HEK293 (cell line): ENCODE measurements around the gene RAP1B.

Experiments
- CTCF ChIA-PET: fragments of 350-600 bp; formaldehyde crosslinking; extraction: SDS; loops from one replicate; lab custom pipeline; 2021; ENCODE audit warnings: antibody characterized with exemption; lab: Yijun Ruan, JAX
- POLR2A ChIA-PET: fragments of 300-600 bp; formaldehyde crosslinking; extraction: SDS; loops from one replicate; lab custom pipeline; 2020; ENCODE audit warnings: antibody characterized with exemption, inconsistent platforms; lab: Yijun Ruan, JAX
- H3K27ac ChIP-seq: fragments of 200-500 bp; sonication (Bioruptor generic); 2 replicates; pipeline ENCODE4 v1.5.1; 2014; ENCODE audit warnings: low read depth, low read length, control low read depth, inconsistent platforms; ENCODE audit errors: extremely low read depth
- H3K36me3 ChIP-seq, 2 experiments: fragments of 200-500 bp in 1 of 2; sonication (Bioruptor generic) in 1 of 2; 1 replicate in 1 of 2; 2 replicates in 1 of 2; pipeline ENCODE4 v1.5.1; 2014 to 2017; ENCODE audit warnings: inconsistent platforms in 2 of 2, low read length in 2 of 2; ENCODE audit not compliant: control insufficient read depth in 2 of 2, insufficient read depth in 1 of 2
- H3K4me1 ChIP-seq: fragments of 200-500 bp; sonication (Bioruptor generic); 2 replicates; pipeline ENCODE4 v1.5.1; 2014; ENCODE audit warnings: mild to moderate bottlenecking, low read length, inconsistent platforms; ENCODE audit not compliant: control insufficient read depth, insufficient read depth
- H3K4me3 ChIP-seq: 2 replicates; pipeline ENCODE4 v1.5.1; 2011; ENCODE audit warnings: low read depth, mild to moderate bottlenecking, control low read depth, low read length, moderate library complexity
- H3K9me3 ChIP-seq: fragments of 200-500 bp; sonication (Bioruptor generic); 2 replicates; pipeline ENCODE4 v1.5.1; 2014; ENCODE audit warnings: low read depth, low read length, inconsistent platforms; ENCODE audit not compliant: control insufficient read depth, insufficient read depth
- SETDB1 ChIP-seq: IDR thresholded peaks from one replicate; pipeline ENCODE4 v1.6.1; 2017; ENCODE audit warnings: mild to moderate bottlenecking, low read length, moderate library complexity, mixed read lengths; ENCODE audit not compliant: insufficient read length
- TRIM28 ChIP-seq: IDR thresholded peaks from 2 replicates; pipeline ENCODE4 v1.6.1; 2011; ENCODE audit warnings: low read length, control low read depth, borderline replicate concordance
- ZBTB7A ChIP-seq: fragments of 450-650 bp; formaldehyde crosslinking; IDR thresholded peaks from 2 replicates; pipeline ENCODE4 v1.5.1; 2016; ENCODE audit warnings: low read depth, missing biosample characterization, missing genetic modification characterization
- ZNF133 ChIP-seq: fragments of 450-650 bp; formaldehyde crosslinking; IDR thresholded peaks from 2 replicates; pipeline ENCODE4 v1.5.1; 2016; ENCODE audit warnings: missing biosample characterization, missing genetic modification characterization
- ZNF138 ChIP-seq: fragments of 450-650 bp; formaldehyde crosslinking; IDR thresholded peaks from 2 replicates; pipeline ENCODE4 v1.5.1; 2016; ENCODE audit warnings: missing biosample characterization, missing genetic modification characterization, borderline replicate concordance
- ZNF148 ChIP-seq: fragments of 450-650 bp; formaldehyde crosslinking; IDR thresholded peaks from 2 replicates; pipeline ENCODE4 v1.5.0; 2017; ENCODE audit warnings: missing biosample characterization, missing genetic modification characterization, borderline replicate concordance
- ZNF184 ChIP-seq: fragments of 450-650 bp; IDR thresholded peaks from 2 replicates; pipeline ENCODE4 v1.5.1; 2018; ENCODE audit warnings: missing biosample characterization, mild to moderate bottlenecking, missing genetic modification characterization
- ZNF23 ChIP-seq: fragments of 450-650 bp; formaldehyde crosslinking; IDR thresholded peaks from 2 replicates; pipeline ENCODE4 v1.5.1; 2016; ENCODE audit warnings: missing biosample characterization, missing genetic modification characterization, borderline replicate concordance
- ZNF416 ChIP-seq: fragments of 450-650 bp; formaldehyde crosslinking; IDR thresholded peaks from 2 replicates; pipeline ENCODE4 v1.5.1; 2016; ENCODE audit warnings: missing biosample characterization, missing genetic modification characterization
- ZNF514 ChIP-seq: fragments of 450-650 bp; formaldehyde crosslinking; IDR thresholded peaks from 2 replicates; pipeline ENCODE4 v1.5.1; 2016; ENCODE audit warnings: missing biosample characterization, missing genetic modification characterization
- ZNF549 ChIP-seq: fragments of 450-650 bp; IDR thresholded peaks from 2 replicates; pipeline ENCODE4 v1.5.1; 2018; ENCODE audit warnings: missing biosample characterization, missing genetic modification characterization, mild to moderate bottlenecking, inconsistent platforms, moderate library complexity
- ZNF561 ChIP-seq: fragments of 450-650 bp; IDR thresholded peaks from 2 replicates; pipeline ENCODE4 v1.5.1; 2018; ENCODE audit warnings: missing biosample characterization, missing genetic modification characterization, borderline replicate concordance
- ZNF660 ChIP-seq: fragments of 450-650 bp; IDR thresholded peaks from 2 replicates; pipeline ENCODE4 v1.5.1; 2018; ENCODE audit warnings: missing biosample characterization, mild to moderate bottlenecking, missing genetic modification characterization
- ZNF776 ChIP-seq: fragments of 450-650 bp; formaldehyde crosslinking; IDR thresholded peaks from 2 replicates; pipeline ENCODE4 v1.5.0; 2017; ENCODE audit warnings: missing biosample characterization, missing genetic modification characterization, borderline replicate concordance
- ZNF843 ChIP-seq: fragments of 450-650 bp; formaldehyde crosslinking; IDR thresholded peaks from 2 replicates; pipeline ENCODE4 v1.5.1; 2016; ENCODE audit warnings: missing biosample characterization, missing genetic modification characterization
- ZXDB ChIP-seq: fragments of 450-650 bp; formaldehyde crosslinking; IDR thresholded peaks from 2 replicates; pipeline ENCODE4 v1.5.1; 2016; ENCODE audit warnings: missing biosample characterization, missing genetic modification characterization
- TF ChIP-seq, protein P1 (sequence below): fragments of 450-650 bp; formaldehyde crosslinking; IDR thresholded peaks from 2 replicates; pipeline ENCODE4 v1.5.1; 2017; ENCODE audit warnings: missing biosample characterization, missing genetic modification characterization
- TF ChIP-seq, protein P2 (sequence below): fragments of 450-650 bp; formaldehyde crosslinking; IDR thresholded peaks from 2 replicates; pipeline ENCODE4 v1.5.1; 2016; ENCODE audit warnings: missing biosample characterization, missing genetic modification characterization
- TF ChIP-seq, protein P3 (sequence below): fragments of 450-650 bp; formaldehyde crosslinking; IDR thresholded peaks from 2 replicates; pipeline ENCODE4 v1.5.1; 2016; ENCODE audit warnings: missing biosample characterization, missing genetic modification characterization

The RAP1B gene

GRCh38 chr12:68568922-68569569 is 41.7 kb upstream of the RAP1B start:
- Histone ChIP-seq H3K4me3 (no peak overlapping the region), H3K36me3 (no peaks in the 10 kb centered on the region), H3K27ac (no peak overlapping the region), H3K9me3 (no peaks in the 10 kb centered on the region), H3K4me1 (peaks cover 8% of the 10 kb centered on the region; the same call in 1 of the 2 replicates)
- TF ChIP-seq ZNF549 (tag by site-specific recombination) (no peak), ZXDB (tag by site-specific recombination) (no peak), ZNF148 (tag by site-specific recombination) (no peak), SETDB1 (no peak), ZNF561 (tag by site-specific recombination) (no peak), ZNF416 (tag by site-specific recombination) (no peak), ZNF184 (tag by site-specific recombination) (no peak), ZNF138 (tag by site-specific recombination) (no peak), ZNF133 (tag by site-specific recombination) (no peak), ZNF23 (tag by site-specific recombination) (no peak), ZNF660 (no peak), ZNF514 (tag by site-specific recombination) (no peak), ZNF843 (no peak)
- TF ChIP-seq, protein P1, sequence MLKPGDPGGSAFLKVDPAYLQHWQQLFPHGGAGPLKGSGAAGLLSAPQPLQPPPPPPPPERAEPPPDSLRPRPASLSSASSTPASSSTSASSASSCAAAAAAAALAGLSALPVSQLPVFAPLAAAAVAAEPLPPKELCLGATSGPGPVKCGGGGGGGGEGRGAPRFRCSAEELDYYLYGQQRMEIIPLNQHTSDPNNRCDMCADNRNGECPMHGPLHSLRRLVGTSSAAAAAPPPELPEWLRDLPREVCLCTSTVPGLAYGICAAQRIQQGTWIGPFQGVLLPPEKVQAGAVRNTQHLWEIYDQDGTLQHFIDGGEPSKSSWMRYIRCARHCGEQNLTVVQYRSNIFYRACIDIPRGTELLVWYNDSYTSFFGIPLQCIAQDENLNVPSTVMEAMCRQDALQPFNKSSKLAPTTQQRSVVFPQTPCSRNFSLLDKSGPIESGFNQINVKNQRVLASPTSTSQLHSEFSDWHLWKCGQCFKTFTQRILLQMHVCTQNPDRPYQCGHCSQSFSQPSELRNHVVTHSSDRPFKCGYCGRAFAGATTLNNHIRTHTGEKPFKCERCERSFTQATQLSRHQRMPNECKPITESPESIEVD: no peak
- TF ChIP-seq, protein P2, sequence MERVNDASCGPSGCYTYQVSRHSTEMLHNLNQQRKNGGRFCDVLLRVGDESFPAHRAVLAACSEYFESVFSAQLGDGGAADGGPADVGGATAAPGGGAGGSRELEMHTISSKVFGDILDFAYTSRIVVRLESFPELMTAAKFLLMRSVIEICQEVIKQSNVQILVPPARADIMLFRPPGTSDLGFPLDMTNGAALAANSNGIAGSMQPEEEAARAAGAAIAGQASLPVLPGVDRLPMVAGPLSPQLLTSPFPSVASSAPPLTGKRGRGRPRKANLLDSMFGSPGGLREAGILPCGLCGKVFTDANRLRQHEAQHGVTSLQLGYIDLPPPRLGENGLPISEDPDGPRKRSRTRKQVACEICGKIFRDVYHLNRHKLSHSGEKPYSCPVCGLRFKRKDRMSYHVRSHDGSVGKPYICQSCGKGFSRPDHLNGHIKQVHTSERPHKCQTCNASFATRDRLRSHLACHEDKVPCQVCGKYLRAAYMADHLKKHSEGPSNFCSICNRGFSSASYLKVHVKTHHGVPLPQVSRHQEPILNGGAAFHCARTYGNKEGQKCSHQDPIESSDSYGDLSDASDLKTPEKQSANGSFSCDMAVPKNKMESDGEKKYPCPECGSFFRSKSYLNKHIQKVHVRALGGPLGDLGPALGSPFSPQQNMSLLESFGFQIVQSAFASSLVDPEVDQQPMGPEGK (tag by site-specific recombination): no peak
- TF ChIP-seq, protein P3, sequence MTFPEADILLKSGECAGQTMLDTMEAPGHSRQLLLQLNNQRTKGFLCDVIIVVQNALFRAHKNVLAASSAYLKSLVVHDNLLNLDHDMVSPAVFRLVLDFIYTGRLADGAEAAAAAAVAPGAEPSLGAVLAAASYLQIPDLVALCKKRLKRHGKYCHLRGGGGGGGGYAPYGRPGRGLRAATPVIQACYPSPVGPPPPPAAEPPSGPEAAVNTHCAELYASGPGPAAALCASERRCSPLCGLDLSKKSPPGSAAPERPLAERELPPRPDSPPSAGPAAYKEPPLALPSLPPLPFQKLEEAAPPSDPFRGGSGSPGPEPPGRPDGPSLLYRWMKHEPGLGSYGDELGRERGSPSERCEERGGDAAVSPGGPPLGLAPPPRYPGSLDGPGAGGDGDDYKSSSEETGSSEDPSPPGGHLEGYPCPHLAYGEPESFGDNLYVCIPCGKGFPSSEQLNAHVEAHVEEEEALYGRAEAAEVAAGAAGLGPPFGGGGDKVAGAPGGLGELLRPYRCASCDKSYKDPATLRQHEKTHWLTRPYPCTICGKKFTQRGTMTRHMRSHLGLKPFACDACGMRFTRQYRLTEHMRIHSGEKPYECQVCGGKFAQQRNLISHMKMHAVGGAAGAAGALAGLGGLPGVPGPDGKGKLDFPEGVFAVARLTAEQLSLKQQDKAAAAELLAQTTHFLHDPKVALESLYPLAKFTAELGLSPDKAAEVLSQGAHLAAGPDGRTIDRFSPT (tag by site-specific recombination): no peak
- CTCF ChIA-PET: interaction anchor here (0.6 kb wide), 1 partner anchor 30 kb away, joined by 3 read pairs; no protein-coding TSS in a partner anchor
- POLR2A ChIA-PET: no interaction called here

GRCh38 chr12:68572661-68573060 is 38.0 kb upstream of the RAP1B start:
- CTCF ChIA-PET: interaction anchor here (0.5 to 1.1 kb wide), 2 partner anchors 79 to 350 kb away, joined by 3 to 5 read pairs; no protein-coding TSS in a partner anchor
- TF ChIP-seq ZNF776: no peak
- no peak for TF ChIP-seq ZBTB7A (tag by site-specific recombination)
- TF ChIP-seq TRIM28: 0 out of 2 replicates have a peak, but pooled peaks have one; percentile 26
- TF ChIP-seq SETDB1: peak; percentile 56
- POLR2A ChIA-PET: interaction anchor here (0.6 kb wide), 1 partner anchor 39 kb away, joined by 3 read pairs; no protein-coding TSS in a partner anchor
- Histone ChIP-seq H3K36me3 (no peaks in the 10 kb centered on the region), H3K27ac (no peak overlapping the region), H3K4me1 (no peaks in the 10 kb centered on the region), H3K4me3 (no peak overlapping the region), H3K9me3 (no peaks in the 10 kb centered on the region)
